ENCODE measurements around the gene LPCAT2.

DNA sequence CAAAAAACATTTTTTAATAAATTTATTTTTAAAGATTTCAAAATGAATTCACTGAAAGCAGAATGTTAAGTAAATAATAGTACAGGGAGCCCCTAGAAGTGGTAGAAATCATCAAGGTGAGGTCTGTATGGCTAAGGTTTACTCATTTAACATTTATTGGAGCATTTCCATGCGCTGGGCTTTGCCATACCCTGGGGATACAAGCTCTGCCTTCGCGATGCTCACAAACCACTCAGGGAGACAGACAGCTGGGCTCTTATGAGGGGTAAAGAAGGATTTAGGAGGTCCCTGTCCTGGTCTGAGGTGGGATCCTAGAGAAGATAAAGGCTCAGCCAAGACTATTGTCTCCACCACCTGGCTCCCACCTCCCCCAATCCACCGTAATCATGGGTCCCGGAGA lies 11.3 kb upstream of the LPCAT2 start:
- TF ChIP-seq, protein P1, sequence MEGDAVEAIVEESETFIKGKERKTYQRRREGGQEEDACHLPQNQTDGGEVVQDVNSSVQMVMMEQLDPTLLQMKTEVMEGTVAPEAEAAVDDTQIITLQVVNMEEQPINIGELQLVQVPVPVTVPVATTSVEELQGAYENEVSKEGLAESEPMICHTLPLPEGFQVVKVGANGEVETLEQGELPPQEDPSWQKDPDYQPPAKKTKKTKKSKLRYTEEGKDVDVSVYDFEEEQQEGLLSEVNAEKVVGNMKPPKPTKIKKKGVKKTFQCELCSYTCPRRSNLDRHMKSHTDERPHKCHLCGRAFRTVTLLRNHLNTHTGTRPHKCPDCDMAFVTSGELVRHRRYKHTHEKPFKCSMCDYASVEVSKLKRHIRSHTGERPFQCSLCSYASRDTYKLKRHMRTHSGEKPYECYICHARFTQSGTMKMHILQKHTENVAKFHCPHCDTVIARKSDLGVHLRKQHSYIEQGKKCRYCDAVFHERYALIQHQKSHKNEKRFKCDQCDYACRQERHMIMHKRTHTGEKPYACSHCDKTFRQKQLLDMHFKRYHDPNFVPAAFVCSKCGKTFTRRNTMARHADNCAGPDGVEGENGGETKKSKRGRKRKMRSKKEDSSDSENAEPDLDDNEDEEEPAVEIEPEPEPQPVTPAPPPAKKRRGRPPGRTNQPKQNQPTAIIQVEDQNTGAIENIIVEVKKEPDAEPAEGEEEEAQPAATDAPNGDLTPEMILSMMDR (IDR thresholded peaks at IDR 0.05; ENCODE audit: insufficient read depth, low read depth, low read length), result no peak
- TF ChIP-seq EZH2 (IDR thresholded peaks at IDR 0.05; ENCODE audit: insufficient read depth, low read length), result no peak
